Activated gamma-delta T cell treated with Interleukin-2 at 50 U/mL for 16 hours (primary cell): ENCODE results near the gene CGREF1.

Experiments
- DNase-seq: peaks from one replicate; pipeline ENCODE4 v3.0.0-alpha.2; 2020

Gene CGREF1

DNA sequence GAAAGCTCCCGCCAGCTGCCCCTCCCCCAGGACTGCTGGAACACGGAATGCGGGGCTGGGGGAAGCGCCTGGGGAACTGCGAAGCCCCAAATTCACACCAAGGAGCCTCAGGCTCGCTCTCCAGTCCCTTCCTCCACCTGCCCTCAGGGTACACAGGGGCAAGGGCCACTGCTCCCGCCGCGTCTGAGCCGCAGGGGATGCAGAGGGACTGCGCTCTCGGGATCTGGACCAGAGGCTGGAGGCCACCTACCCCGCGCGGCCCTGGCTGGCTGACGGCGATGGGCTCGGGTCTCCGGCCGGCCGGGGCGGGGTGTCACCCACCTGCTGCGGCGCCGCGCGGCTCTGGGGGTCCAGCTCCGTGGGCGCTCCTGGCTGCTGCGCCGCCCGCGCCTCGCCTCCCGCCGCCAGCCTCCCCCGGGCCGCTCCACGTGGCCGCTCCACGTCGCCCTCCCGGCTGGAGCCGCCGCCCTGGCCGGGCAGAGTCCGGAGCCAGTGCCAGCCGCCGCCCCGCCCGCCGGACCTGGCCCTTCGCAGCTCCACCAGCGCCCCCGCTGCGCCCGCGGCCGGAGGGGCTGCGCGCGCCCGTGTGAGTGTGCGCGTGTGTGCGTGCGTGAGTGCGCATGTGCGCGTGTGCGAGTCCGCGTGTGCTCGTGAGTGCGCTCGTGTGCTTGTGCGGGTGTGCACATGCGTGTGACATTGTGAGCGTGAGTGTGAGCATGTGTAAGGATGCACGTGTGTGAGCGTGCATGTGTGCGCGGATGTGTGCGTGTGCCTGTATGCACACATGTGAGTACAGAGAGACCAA is at the start of gene CGREF1:
Gene CGREF1, minus strand, starts transcription at position 604 of the 805 bp plus-strand sequence. CDS start 14,762 bp downstream, outside the sequence.
- no peak for DNase-seq

DNA sequence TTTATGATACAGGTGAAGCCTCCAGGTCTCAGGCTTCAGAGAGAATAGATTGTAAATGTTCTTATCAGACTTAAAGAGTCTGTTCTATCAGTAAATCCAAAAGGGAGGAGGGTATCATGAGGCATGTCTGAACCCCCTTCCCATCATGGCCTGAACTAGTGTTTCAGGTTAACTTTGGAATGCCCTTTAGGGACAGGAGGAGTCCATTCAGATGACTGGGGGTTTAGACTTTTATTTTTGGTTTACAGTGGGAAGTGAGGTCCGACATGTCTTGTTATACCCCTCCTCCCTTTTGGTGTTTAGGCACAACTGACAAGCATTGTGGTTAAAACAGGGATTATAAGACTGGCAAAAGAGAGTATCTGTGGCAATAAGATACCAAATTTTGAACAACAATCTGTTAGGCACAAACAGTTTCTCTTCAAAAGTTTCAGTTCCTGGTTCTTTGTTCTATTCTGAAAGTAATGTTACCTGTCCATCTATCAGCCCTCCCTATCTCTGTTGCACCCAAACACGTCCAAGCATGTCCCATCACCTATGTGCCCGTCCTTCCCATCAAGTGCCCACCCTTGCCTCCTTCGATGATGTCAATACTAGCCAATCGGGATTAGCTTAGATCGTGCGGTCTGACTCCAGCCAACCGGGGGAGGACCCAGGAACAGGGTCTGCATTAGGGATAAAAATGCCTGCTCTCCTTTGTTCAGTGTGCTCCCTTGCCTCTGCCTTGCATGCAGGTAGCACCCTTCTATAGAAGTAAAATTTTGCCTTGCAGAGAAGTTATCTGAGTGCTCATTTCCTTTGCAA is 46.2 kb upstream of the CGREF1 start:
- no peak for DNase-seq

DNA sequence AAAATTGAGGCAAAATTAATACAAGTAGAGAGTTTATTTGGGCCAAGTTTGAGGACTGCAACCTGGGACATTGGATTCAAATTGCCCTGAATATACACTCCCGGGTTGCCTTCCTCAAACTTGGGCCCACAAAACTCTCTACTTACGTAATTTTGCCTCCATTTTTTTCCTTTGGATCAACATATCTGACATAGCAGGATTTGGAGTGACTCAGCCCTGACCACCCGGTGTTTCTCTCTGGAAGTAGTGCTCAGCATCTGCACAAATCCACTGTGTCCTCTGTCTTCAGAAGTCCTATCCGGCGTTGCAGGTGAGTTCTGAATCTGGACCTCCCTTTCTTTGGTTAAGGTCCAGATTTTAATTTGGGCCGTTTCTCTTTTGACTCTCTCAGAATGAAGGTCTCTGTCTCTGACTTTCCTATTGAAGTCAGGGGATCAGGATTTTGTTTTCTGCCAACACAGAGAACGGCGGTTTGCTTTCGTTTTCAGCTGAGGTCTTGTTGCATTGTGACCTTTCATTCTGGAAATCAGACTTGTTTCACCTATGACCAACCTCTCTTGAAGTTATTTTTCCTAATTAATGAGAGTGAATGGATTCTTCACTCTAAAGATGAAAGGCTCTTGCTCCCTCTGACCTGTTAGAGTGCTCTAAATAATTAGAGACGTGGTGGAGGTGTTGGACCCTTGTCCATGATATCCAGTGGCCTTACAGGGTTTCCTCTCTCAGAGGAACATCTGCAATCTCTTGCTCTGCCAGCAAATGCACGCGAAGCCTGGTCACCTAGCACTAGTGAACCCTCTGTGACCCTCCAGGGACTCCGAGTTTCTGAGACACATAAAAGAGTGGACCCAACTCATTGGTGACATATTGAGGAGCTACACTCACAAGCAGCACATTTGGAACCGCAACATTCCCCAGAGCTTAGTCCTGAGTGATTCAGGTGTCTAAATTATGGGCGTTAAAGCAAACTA is 43.5 kb upstream of the CGREF1 start:
- no peak for DNase-seq

DNA sequence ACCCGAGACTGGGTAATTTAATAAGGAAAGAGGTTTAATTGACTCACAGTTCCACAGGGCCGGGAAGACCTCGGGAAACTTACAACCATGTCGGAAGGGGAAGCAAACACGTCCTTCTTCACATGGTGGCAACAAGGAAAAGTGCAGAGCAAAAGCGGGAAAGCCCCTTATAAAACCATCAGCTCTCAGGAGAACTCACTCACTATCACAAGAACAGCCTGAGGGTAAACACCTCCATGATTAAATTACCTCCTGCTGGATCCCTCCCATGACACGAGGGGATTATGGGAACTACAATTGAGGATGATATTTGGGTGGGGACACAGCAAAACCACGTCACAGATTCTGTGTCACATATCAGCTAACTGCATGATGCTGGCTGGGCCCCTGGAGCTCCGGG is 41.3 kb upstream of the CGREF1 start:
- DNase-seq, result no peak

GRCh38 chr2:27159271-27159670 is 40.3 kb upstream of the CGREF1 start:
- no peak for DNase-seq

- DNase-seq, result no peak
Measured at GRCh38 chr2:27158468-27158867, 39.5 kb upstream of the CGREF1 start.

DNA sequence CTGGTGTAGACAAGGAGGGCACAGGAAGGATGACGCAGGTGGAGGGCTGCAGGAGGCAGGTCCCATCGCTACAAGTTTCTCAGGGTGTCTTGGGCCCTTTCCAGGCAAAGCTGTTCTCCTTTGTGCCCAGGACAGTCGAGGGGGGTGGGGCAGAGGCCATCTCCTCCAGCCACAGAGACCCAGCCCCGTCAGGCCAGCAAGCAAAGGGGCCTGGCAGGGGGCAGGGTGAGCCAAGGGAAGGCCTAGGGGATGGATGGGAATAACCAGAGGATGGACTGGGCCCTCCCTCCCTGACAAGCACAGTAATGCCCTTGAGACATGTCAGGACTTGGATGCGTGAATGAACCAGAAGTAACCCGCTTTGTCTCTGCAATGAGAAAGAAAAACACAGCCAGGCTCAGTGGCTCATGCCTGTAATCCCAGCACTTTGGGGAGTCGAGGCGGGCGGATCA is 36.2 kb upstream of the CGREF1 start:
- no peak for DNase-seq

GRCh38 chr2:27154488-27154887 is 35.6 kb upstream of the CGREF1 start:
- no peak for DNase-seq

- no peak for DNase-seq
Measured at GRCh38 chr2:27152796-27153464, 34.0 kb upstream of the CGREF1 start.

DNA sequence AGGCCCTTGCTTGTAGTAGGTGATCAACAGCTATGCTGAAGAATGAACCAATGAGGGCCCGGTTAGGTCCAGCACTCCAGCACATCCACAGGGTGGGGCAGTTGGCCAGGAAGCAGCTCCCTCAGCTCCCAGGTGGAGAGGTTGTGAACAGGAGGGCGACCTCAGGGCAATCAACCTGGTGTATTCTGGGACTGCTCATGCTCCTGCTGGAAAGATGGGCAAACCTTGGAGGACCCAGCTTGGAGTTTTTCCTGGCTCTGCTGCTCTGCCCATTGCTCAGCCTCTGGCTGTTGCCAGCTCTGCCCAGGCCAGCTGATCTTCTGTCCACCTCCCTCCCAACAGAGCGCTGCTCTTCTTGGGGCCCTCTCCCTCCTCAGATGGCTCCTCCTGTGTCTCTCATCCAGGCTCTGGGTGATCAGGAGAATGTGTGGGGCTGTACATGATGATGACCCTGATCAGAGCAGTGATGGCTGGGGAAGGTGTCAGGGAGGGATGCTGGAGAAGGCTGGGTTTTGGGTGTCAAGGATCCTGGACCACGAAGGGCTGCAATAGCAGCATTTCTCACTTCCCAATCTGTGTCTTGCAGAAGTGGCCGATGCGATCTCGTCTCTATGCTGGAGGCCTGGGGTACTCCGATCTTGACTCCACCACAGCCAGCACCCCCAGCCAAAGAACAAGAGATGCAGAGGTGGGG is 33.3 kb upstream of the CGREF1 start:
- no peak for DNase-seq

- DNase-seq, result no peak
Measured at GRCh38 chr2:27150639-27151230, 31.8 kb upstream of the CGREF1 start.

DNA sequence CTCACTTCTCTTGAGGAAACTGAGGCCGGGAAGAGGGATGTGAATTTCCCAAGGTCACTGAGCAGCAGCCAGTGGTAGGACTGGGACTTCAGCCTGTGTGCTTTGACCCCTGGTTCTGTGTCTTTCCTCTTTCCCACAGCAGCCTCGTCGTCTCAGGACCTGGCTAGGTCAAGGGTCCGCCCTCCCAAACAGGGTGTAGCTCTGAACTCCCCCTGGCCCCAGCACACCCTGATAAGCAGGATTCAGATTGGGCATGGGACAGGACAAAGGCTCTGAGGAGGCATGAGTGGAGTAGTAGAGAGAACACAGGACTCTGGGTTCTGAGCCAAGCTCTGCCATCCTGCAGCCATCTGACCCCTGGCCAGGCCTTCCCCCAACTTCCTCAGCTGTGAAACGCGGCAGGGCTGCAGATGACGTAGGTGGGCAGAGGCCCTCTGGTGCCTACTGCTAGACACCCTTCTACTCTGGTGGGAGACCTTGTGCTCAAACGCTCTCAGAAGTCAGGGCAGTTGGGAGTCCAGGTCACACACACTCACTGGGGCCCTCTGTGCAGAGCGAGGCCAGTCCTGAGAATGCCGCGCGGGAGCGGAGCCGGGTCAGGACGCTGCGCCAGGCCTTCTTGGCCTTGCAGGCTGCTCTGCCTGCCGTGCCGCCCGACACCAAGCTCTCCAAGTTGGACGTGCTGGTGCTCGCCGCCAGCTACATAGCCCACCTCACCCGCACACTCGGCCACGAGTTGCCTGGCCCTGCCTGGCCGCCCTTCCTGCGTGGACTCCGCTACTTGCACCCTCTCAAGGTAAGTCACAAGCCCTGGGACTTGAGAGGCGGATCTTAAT is 30.9 kb upstream of the CGREF1 start:
- no peak for DNase-seq

- DNase-seq, result no peak
Measured at GRCh38 chr2:27148801-27149439, 30.0 kb upstream of the CGREF1 start, which contains the start of gene TCF23. Gene TCF23, plus strand, starts transcription at chr2:27149004. Its CDS starts 130 bp downstream, at chr2:27149134.

DNA sequence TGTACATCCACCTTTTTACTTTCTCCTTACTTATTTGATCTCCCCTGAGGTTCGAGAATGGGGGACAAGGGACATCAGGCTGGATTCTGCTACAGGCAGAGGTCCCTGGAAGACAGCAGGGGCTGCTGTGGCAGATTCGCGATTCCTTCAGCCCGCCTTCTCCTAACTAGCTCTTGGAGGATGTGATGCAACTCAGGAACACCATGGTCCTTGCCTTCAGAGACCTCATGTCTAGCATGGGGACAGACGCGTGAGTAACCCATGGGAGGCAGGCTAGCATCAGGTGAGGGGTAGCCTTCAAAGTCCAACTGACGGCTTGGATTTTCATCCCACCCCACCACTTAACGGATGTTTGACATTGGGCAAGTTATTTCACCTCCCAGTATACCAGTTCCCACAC is 29.0 kb upstream of the CGREF1 start:
- DNase-seq, result no peak

GRCh38 chr2:27145682-27146081 is 26.8 kb upstream of the CGREF1 start:
- no peak for DNase-seq

- DNase-seq, result no peak
Measured at GRCh38 chr2:27143285-27143684, 24.4 kb upstream of the CGREF1 start.

- DNase-seq, result no peak
Measured at GRCh38 chr2:27139310-27139709, 20.4 kb upstream of the CGREF1 start, which contains the start of gene PRR30. Gene PRR30, minus strand, starts transcription at chr2:27139410. Its CDS starts 1,081 bp downstream, at chr2:27138329.

- DNase-seq, result no peak
Measured at GRCh38 chr2:27138111-27138510, 19.2 kb upstream of the CGREF1 start.

DNA sequence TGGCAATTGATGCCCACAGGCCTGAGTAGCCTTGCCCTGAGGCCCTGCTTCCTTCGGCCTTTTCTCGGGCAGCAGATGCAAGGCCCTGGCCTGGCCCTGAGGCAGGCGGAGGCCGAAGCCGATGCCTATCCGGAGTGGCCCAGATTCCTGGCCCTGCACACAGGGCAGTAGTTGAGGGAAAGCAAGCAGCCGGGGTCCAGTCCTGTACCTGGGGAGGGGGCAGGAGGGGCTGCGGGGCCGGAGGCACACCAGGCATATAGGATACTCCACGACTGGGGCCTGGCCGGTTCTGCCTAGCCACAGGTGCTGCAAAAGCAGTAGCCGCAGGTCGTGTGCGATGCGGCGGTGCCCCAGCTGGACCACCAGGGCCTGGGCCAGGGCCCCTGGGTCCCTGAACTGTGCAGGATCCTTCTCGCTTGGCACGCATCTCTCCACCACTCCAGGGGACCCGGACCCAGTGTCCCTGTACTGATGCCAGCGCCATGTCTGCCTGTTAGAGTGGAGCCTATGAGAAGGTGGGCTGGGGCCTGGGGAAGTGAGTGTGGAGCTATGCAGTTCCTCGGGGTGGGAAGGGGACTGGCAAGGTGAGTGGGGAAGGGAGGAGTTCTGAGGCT is 18.5 kb upstream of the CGREF1 start:
- no peak for DNase-seq
